ENCODE results near the gene CSDE1. TPM values are rescaled to one million over a fixed set of nuclear protein-coding genes. Genes with fewer than 3 reads are reported as not detected.
A peak's percentile ranks its signal among the peaks of the same experiment; 100 is the strongest.
"Not testable (repeated sequence)": the region's sequence is repeated elsewhere in the genome, so short reads cannot be mapped to it uniquely, and the experiment has no call there.

CSDE1 gene
- total RNA-seq (486 and 492 TPM in 2 replicates), polyA plus RNA-seq (97.4 and 129 TPM in 2 replicates), polyA minus RNA-seq (484 and 500 TPM in 2 replicates), Bru-seq, nascent RNA (percentile 99 among the genes with signal in this experiment), BruChase-seq, experiment 1, labeled RNA remaining after a 6-hour chase (percentile 99 among the genes with signal in this experiment), BruChase-seq, experiment 2, labeled RNA remaining after a 2-hour chase (percentile 98 among the genes with signal in this experiment)
- polyA plus RNA-seq (2011; cell fraction: cytosol; rRNA removed), result 167 and 187 TPM in 2 replicates
- polyA plus RNA-seq (2011; cell fraction: nucleus; rRNA removed), result 233 and 295 TPM in 2 replicates
- polyA plus RNA-seq (2012), result 363 and 661 TPM in 2 replicates
- 227 TPM for polyA minus RNA-seq (2011; cell fraction: cytosol; rRNA and poly(A)+ RNA removed)
- polyA minus RNA-seq (2011; cell fraction: nucleus; rRNA and poly(A)+ RNA removed), result 191 and 309 TPM in 2 replicates
- long read RNA-seq, full-length matches to known transcripts, result 463 of 557 reads
- long read RNA-seq, partial matches to known transcripts, result 42 of 557 reads
- long read RNA-seq, other reads (novel, unspliced or antisense), result 52 of 557 reads

GRCh38 chr1:114757455-114758255 lies at the start of gene CSDE1:
Gene CSDE1, minus strand, starts transcription at chr1:114757984. Its CDS starts 18,094 bp downstream, at chr1:114739890.
- FAIRE-seq, result peak; percentile 94
- Histone ChIP-seq H3K9ac (replicated peaks; ENCODE audit: extremely low read depth, insufficient read depth, low read length) (peak within 1 kb of the TSS; percentile 100), H3K9me3 (replicated peaks; ENCODE audit: control insufficient read depth, insufficient read depth, low read length) (no peaks in the 10 kb centered on the region), H3K36me3 (ENCODE audit: control insufficient read depth in 2 of 2, extremely low read depth in 1 of 2, insufficient read depth in 2 of 2, low read length in 2 of 2) (no peaks in the 10 kb centered on the region), H3K4me1 (ENCODE audit: control insufficient read depth, extremely low read depth, insufficient read depth, low read length) (peaks cover 28% of the 10 kb centered on the region), H4K20me1 (replicated peaks; ENCODE audit: control insufficient read depth, extremely low read depth, insufficient read depth, low read length) (peaks cover 22% of the 10 kb centered on the region), H3K4me3 (replicated peaks in 1 of 3; ENCODE audit: insufficient read depth in 1 of 3, low read depth in 1 of 3, low read length in 3 of 3) (peak within 1 kb of the TSS; percentile 75 to 93 (median 91)), H2AFZ (ENCODE audit: low read depth, low read length) (peak within 1 kb of the TSS; percentile 67), H3K9me1 (replicated peaks; ENCODE audit: control insufficient read depth, extremely low read depth, insufficient read depth, low read length) (no peaks in the 10 kb centered on the region), H3K27ac (ENCODE audit: insufficient read depth, low read depth, low read length) (peak within 1 kb of the TSS; percentile 98), H3K4me2 (ENCODE audit: insufficient read depth, low read length) (peak within 1 kb of the TSS; percentile 97), H3K79me2 (ENCODE audit: control insufficient read depth, insufficient read depth, low read length) (peaks cover 50% of the 10 kb centered on the region), H3K27me3 (ENCODE audit: control insufficient read depth in 2 of 2, insufficient read depth in 2 of 2, low read length in 2 of 2) (no peaks in the 10 kb centered on the region)
- CTCF ChIA-PET, result no interaction called here
- POLR2A ChIA-PET, result no interaction called here
- dilution Hi-C loops (cut with MboI; ENCODE audit: extremely low pct_ligation_motif_present, low sequenced_read_pairs) (no loop called here), intact Hi-C loops (cut with micrococcal nuclease) (loop anchor here (1.0 to 10.0 kb wide), 6 partner anchors 23 to 1620 kb away; partner anchors contain the start of genes MAGI3, NRAS, SIKE1 and TRIM33)
- no TSS peak for BruUV-seq (replicated peaks)
- TF ChIP-seq EZH2 (IDR thresholded peaks at IDR 0.05; ENCODE audit: borderline replicate concordance, low read depth, low read length, severe bottlenecking), result no peak
- peak; percentile 91 for TF ChIP-seq POLR2A (IDR thresholded peaks at IDR 0.05; ENCODE audit: low read depth, low read length)
- TF ChIP-seq POLR2AphosphoS5 (IDR thresholded peaks at IDR 0.05; ENCODE audit: insufficient read depth, low read depth, low read length), result peak; percentile 87
- TF ChIP-seq MAX (IDR thresholded peaks at IDR 0.05; ENCODE audit: insufficient read depth, insufficient read length), result peak; percentile 61
- no peak for TF ChIP-seq GATA2 (IDR thresholded peaks at IDR 0.05; ENCODE audit: insufficient read depth, insufficient read length, low read depth, low read length)
- TF ChIP-seq, protein P1, sequence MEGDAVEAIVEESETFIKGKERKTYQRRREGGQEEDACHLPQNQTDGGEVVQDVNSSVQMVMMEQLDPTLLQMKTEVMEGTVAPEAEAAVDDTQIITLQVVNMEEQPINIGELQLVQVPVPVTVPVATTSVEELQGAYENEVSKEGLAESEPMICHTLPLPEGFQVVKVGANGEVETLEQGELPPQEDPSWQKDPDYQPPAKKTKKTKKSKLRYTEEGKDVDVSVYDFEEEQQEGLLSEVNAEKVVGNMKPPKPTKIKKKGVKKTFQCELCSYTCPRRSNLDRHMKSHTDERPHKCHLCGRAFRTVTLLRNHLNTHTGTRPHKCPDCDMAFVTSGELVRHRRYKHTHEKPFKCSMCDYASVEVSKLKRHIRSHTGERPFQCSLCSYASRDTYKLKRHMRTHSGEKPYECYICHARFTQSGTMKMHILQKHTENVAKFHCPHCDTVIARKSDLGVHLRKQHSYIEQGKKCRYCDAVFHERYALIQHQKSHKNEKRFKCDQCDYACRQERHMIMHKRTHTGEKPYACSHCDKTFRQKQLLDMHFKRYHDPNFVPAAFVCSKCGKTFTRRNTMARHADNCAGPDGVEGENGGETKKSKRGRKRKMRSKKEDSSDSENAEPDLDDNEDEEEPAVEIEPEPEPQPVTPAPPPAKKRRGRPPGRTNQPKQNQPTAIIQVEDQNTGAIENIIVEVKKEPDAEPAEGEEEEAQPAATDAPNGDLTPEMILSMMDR (IDR thresholded peaks at IDR 0.05; ENCODE audit: extremely low read depth in 1 of 2, insufficient read depth in 1 of 2, low read depth in 1 of 2, low read length in 2 of 2), result peak; percentile 31 to 36
- peak; percentile 14 for TF ChIP-seq FOS (IDR thresholded peaks at IDR 0.05; ENCODE audit: borderline replicate concordance, insufficient read depth, low read length)
- peak; percentile 99 for DNase-seq (ENCODE audit: low read depth, low spot score)

DNA sequence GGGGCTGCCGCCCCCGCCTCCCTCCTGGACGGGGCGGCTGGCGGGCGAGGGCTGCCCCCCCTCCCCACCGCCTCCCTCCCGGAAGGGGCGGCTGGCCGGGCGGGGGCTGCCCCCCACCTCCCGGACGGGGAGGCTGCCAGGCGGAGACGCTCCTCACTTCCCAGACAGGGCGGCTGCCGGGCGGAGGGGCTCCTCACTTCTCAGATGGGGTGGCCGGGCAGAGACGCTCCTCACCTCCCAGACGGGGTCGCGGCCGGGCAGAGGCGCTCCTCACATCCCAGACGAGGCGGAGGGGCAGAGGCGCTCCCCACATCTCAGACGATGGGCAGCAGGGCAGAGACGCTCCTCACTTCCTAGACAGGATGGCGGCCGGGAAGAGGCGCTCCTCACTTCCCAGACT lies 46.7 kb upstream of the CSDE1 start:
- H4K20me1 ChIP-seq (replicated peaks; ENCODE audit: control insufficient read depth, extremely low read depth, insufficient read depth, low read length); H3K9me1 ChIP-seq (replicated peaks; ENCODE audit: control insufficient read depth, extremely low read depth, insufficient read depth, low read length); H3K79me2 ChIP-seq (ENCODE audit: control insufficient read depth, insufficient read depth, low read length); H3K4me3 ChIP-seq (replicated peaks in 1 of 3; ENCODE audit: insufficient read depth in 1 of 3, low read depth in 1 of 3, low read length in 3 of 3); BruUV-seq (replicated peaks); dilution Hi-C loops (cut with MboI; ENCODE audit: extremely low pct_ligation_motif_present, low sequenced_read_pairs); H3K27ac ChIP-seq (ENCODE audit: insufficient read depth, low read depth, low read length); H3K4me2 ChIP-seq (ENCODE audit: insufficient read depth, low read length); H3K9me3 ChIP-seq (replicated peaks; ENCODE audit: control insufficient read depth, insufficient read depth, low read length); H3K9ac ChIP-seq (replicated peaks; ENCODE audit: extremely low read depth, insufficient read depth, low read length); H3K27me3 ChIP-seq (ENCODE audit: control insufficient read depth in 2 of 2, insufficient read depth in 2 of 2, low read length in 2 of 2); H3K36me3 ChIP-seq (ENCODE audit: control insufficient read depth in 2 of 2, extremely low read depth in 1 of 2, insufficient read depth in 2 of 2, low read length in 2 of 2); FAIRE-seq; H2AFZ ChIP-seq (ENCODE audit: low read depth, low read length); H3K4me1 ChIP-seq (ENCODE audit: control insufficient read depth, extremely low read depth, insufficient read depth, low read length); POLR2A ChIA-PET; DNase-seq (ENCODE audit: low read depth, low spot score); CTCF ChIA-PET; intact Hi-C loops (cut with micrococcal nuclease): not testable (repeated sequence)

Data from endothelial cell of umbilical vein (primary cell).